ENCODE data around the gene VSX2.

Gene VSX2

DNA sequence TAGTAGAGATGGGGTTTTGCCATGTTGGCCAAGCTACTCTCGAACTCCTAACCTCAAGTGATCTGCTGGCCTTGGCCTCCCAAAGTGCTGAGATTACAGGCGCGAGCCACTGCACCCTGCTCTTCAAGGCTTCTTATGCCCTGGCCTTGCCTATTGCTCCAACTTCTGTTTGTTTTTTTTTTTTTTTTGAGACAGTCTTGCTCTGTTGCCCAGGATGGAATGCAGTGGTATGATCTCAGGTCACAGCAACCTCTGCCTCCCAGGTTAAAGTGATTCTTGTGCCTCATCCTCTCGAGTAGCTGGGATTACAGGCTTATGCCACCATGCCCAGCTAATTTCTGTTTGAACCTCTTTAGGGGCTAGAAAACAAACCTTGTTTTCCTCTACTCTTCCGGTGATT lies 69.4 kb downstream of the VSX2 start:
- CTCF ChIA-PET, result interaction anchor here (0.6 to 2.1 kb wide), 5 partner anchors 9 to 191 kb away, joined by 3 to 5 read pairs (median 3); no protein-coding TSS in a partner anchor
- no peak for TF ChIP-seq ZNF529 (tag by site-specific recombination; IDR thresholded peaks at IDR 0.05; ENCODE audit: insufficient replicate concordance)
- no peak for TF ChIP-seq GLI4 (tag by site-specific recombination; IDR thresholded peaks at IDR 0.05)
- TF ChIP-seq ZNF776 (tag by site-specific recombination; IDR thresholded peaks at IDR 0.05; ENCODE audit: borderline replicate concordance), result no peak
- TF ChIP-seq MEIS1 (CRISPR knock-in tag; IDR thresholded peaks at IDR 0.05; ENCODE audit: borderline replicate concordance), result no peak
- no peak for TF ChIP-seq OVOL3 (tag by site-specific recombination; IDR thresholded peaks at IDR 0.05)
- TF ChIP-seq ZSCAN23 (tag by site-specific recombination; IDR thresholded peaks at IDR 0.05), result no peak
- TF ChIP-seq, protein P1, sequence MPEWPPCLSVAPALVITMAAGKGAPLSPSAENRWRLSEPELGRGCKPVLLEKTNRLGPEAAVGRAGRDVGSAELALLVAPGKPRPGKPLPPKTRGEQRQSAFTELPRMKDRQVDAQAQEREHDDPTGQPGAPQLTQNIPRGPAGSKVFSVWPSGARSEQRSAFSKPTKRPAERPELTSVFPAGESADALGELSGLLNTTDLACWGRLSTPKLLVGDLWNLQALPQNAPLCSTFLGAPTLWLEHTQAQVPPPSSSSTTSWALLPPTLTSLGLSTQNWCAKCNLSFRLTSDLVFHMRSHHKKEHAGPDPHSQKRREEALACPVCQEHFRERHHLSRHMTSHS (tag by site-specific recombination; IDR thresholded peaks at IDR 0.05), result no peak
- TF ChIP-seq, protein P2, sequence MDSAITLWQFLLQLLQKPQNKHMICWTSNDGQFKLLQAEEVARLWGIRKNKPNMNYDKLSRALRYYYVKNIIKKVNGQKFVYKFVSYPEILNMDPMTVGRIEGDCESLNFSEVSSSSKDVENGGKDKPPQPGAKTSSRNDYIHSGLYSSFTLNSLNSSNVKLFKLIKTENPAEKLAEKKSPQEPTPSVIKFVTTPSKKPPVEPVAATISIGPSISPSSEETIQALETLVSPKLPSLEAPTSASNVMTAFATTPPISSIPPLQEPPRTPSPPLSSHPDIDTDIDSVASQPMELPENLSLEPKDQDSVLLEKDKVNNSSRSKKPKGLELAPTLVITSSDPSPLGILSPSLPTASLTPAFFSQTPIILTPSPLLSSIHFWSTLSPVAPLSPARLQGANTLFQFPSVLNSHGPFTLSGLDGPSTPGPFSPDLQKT (IDR thresholded peaks at IDR 0.05; ENCODE audit: borderline replicate concordance, low read depth, low read length), result no peak
- no peak for TF ChIP-seq ZNF629 (tag by site-specific recombination; IDR thresholded peaks at IDR 0.05)
- TF ChIP-seq ZNF23 (tag by site-specific recombination; IDR thresholded peaks at IDR 0.05; ENCODE audit: borderline replicate concordance), result no peak
- TF ChIP-seq ZFP41 (tag by site-specific recombination; IDR thresholded peaks at IDR 0.05; ENCODE audit: borderline replicate concordance), result no peak
- POLR2A ChIA-PET, result interaction anchor here (0.7 kb wide), 1 partner anchor 10 kb away, joined by 6 read pairs; no protein-coding TSS in a partner anchor

DNA sequence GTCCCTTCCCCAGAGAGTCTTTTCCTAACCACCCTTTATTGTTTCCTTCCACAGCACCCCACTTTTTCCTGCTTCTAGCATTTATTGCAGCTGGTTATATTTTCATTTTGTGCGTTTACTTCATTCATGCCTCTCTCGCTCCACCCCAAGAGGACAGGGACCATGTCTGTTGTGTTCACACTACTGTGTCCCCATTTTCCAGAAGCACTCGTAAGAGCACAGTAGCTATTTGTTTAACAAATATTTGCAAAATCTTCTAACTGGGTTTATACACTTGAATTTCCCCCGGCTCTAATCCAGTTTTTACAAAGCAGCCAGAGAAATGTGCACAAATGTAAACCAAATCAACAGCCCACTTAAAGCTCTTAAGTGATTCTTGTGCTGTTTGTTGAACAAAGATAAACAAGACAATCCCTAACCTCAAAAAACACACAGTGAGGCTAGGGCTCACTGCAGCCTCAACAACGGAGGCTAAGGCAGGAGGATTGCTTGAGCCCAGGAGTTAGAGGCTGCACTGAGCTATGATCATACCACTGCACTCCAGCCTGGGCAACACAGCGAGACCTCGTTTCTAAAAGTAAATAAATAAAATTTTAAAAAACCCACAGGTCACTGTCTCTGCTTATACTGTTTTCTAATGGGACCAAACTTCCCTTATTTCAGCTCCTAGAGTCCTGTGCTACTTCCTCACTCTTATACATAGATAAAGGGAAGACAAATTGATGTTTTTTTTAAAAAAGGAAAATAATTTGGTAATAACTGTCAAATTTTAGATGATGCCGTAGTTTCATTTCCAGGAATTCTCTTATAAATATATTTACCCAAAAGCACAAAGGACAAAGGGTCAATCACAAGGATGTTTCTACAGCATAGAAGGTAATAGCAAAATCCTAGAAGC lies 70.1 kb downstream of the VSX2 start:
- Histone ChIP-seq H3K4me3 (ENCODE audit: low read depth, low read length) (no peak overlapping the region), H3K36me3 (ENCODE audit: control insufficient read depth in 2 of 2, insufficient read depth in 1 of 2, low read length in 2 of 2) (no peaks in the 10 kb centered on the region), H3K27ac (ENCODE audit: extremely low read depth, low read depth, low read length) (no peak overlapping the region), H3K4me1 (ENCODE audit: control insufficient read depth, insufficient read depth, low read length) (no peaks in the 10 kb centered on the region), H3K9me3 (ENCODE audit: control insufficient read depth, insufficient read depth, low read depth, low read length) (no peaks in the 10 kb centered on the region)
- ChIA-PET POLR2A (interaction anchor here (0.7 kb wide), 1 partner anchor 9 kb away, joined by 6 read pairs; no protein-coding TSS in a partner anchor), CTCF (interaction anchor here (0.5 to 2.1 kb wide), 7 partner anchors 9 to 665 kb away, joined by 3 to 5 read pairs (median 3); no protein-coding TSS in a partner anchor)
- TF ChIP-seq ZFP69B (tag by site-specific recombination; IDR thresholded peaks at IDR 0.05), result no peak
- no peak for TF ChIP-seq YY1 (tag by site-specific recombination; IDR thresholded peaks at IDR 0.05)
- no peak for TF ChIP-seq ZNF555 (tag by site-specific recombination; conservative IDR thresholded peaks at IDR 0.05)
- no peak for TF ChIP-seq ZNF121 (tag by site-specific recombination; IDR thresholded peaks at IDR 0.05)
- no peak for TF ChIP-seq ZNF335 (tag by site-specific recombination; conservative IDR thresholded peaks at IDR 0.05)
- TF ChIP-seq ZNF610 (tag by site-specific recombination; IDR thresholded peaks at IDR 0.05; ENCODE audit: borderline replicate concordance), result no peak
- TF ChIP-seq ZNF830 (tag by site-specific recombination; IDR thresholded peaks at IDR 0.05; ENCODE audit: low read depth), result no peak
- TF ChIP-seq, protein P3, sequence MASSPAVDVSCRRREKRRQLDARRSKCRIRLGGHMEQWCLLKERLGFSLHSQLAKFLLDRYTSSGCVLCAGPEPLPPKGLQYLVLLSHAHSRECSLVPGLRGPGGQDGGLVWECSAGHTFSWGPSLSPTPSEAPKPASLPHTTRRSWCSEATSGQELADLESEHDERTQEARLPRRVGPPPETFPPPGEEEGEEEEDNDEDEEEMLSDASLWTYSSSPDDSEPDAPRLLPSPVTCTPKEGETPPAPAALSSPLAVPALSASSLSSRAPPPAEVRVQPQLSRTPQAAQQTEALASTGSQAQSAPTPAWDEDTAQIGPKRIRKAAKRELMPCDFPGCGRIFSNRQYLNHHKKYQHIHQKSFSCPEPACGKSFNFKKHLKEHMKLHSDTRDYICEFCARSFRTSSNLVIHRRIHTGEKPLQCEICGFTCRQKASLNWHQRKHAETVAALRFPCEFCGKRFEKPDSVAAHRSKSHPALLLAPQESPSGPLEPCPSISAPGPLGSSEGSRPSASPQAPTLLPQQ (tag by site-specific recombination; IDR thresholded peaks at IDR 0.05), result no peak
- no peak for TF ChIP-seq ZSCAN23 (tag by site-specific recombination; IDR thresholded peaks at IDR 0.05)
- TF ChIP-seq ZNF274 (IDR thresholded peaks at IDR 0.05; ENCODE audit: low read length), result no peak
- TF ChIP-seq ZNF274 (tag by site-specific recombination; IDR thresholded peaks at IDR 0.05; ENCODE audit: borderline replicate concordance), result no peak
- TF ChIP-seq ZNF549 (tag by site-specific recombination; IDR thresholded peaks at IDR 0.05), result no peak
- TF ChIP-seq ZNF133 (tag by site-specific recombination; IDR thresholded peaks at IDR 0.05), result no peak
- no peak for TF ChIP-seq ZFP3 (tag by site-specific recombination; IDR thresholded peaks at IDR 0.05; ENCODE audit: low read depth)
- no peak for TF ChIP-seq ZNF19 (tag by site-specific recombination; IDR thresholded peaks at IDR 0.05; ENCODE audit: low read depth)
- TF ChIP-seq ZNF174 (tag by site-specific recombination; IDR thresholded peaks at IDR 0.05), result no peak

More for the DNA sequence above, 69.4 kb downstream of the VSX2 start:
- no peaks in the 10 kb centered on the region for H3K9me3 ChIP-seq (ENCODE audit: control insufficient read depth, insufficient read depth, low read depth, low read length)
- no peaks in the 10 kb centered on the region for H3K4me1 ChIP-seq (ENCODE audit: control insufficient read depth, insufficient read depth, low read length)
- H3K4me3 ChIP-seq (ENCODE audit: low read depth, low read length), result no peak overlapping the region
- H3K36me3 ChIP-seq (ENCODE audit: control insufficient read depth in 2 of 2, insufficient read depth in 1 of 2, low read length in 2 of 2), result no peaks in the 10 kb centered on the region
- H3K27ac ChIP-seq (ENCODE audit: extremely low read depth, low read depth, low read length), result no peak overlapping the region
